HEK293 (cell line): Measurements from ENCODE around the gene WWC1.

ENCODE experiments used
- CTCF ChIA-PET: fragments of 350-600 bp; formaldehyde crosslinking; extraction: SDS; loops from one replicate; lab custom pipeline; 2021; ENCODE audit warnings: antibody characterized with exemption; lab: Yijun Ruan, JAX
- POLR2A ChIA-PET: fragments of 300-600 bp; formaldehyde crosslinking; extraction: SDS; loops from one replicate; lab custom pipeline; 2020; ENCODE audit warnings: antibody characterized with exemption, inconsistent platforms; lab: Yijun Ruan, JAX
- H3K27ac ChIP-seq: fragments of 200-500 bp; sonication (Bioruptor generic); 2 replicates; pipeline ENCODE4 v1.5.1; 2014; ENCODE audit warnings: low read depth, low read length, control low read depth, inconsistent platforms; ENCODE audit errors: extremely low read depth
- H3K36me3 ChIP-seq, 2 experiments: fragments of 200-500 bp in 1 of 2; sonication (Bioruptor generic) in 1 of 2; 1 replicate in 1 of 2; 2 replicates in 1 of 2; pipeline ENCODE4 v1.5.1; 2014 to 2017; ENCODE audit warnings: inconsistent platforms in 2 of 2, low read length in 2 of 2; ENCODE audit not compliant: control insufficient read depth in 2 of 2, insufficient read depth in 1 of 2
- H3K4me1 ChIP-seq: fragments of 200-500 bp; sonication (Bioruptor generic); 2 replicates; pipeline ENCODE4 v1.5.1; 2014; ENCODE audit warnings: mild to moderate bottlenecking, low read length, inconsistent platforms; ENCODE audit not compliant: control insufficient read depth, insufficient read depth
- H3K4me3 ChIP-seq: 2 replicates; pipeline ENCODE4 v1.5.1; 2011; ENCODE audit warnings: low read depth, mild to moderate bottlenecking, control low read depth, low read length, moderate library complexity
- H3K9me3 ChIP-seq: fragments of 200-500 bp; sonication (Bioruptor generic); 2 replicates; pipeline ENCODE4 v1.5.1; 2014; ENCODE audit warnings: low read depth, low read length, inconsistent platforms; ENCODE audit not compliant: control insufficient read depth, insufficient read depth
- ATF2 ChIP-seq: fragments of 450-650 bp; formaldehyde crosslinking; IDR thresholded peaks from 2 replicates; pipeline ENCODE4 v1.5.1; 2016; ENCODE audit warnings: missing biosample characterization, missing genetic modification characterization, low read depth
- EGR2 ChIP-seq: fragments of 450-650 bp; formaldehyde crosslinking; IDR thresholded peaks from 2 replicates; pipeline ENCODE4 v1.5.1; 2016; ENCODE audit warnings: low read depth, missing biosample characterization, missing genetic modification characterization
- FEZF1 ChIP-seq: fragments of 450-650 bp; formaldehyde crosslinking; IDR thresholded peaks from 2 replicates; pipeline ENCODE4 v1.5.1; 2016; ENCODE audit warnings: missing biosample characterization, missing genetic modification characterization
- HOXD13 ChIP-seq: sonication (generic); formaldehyde crosslinking; IDR thresholded peaks from 2 replicates; pipeline ENCODE4 v1.8.0; 2022; ENCODE audit warnings: missing genetic modification reagents, borderline replicate concordance
- SP7 ChIP-seq: fragments of 450-650 bp; formaldehyde crosslinking; IDR thresholded peaks from 2 replicates; pipeline ENCODE4 v1.5.1; 2016; ENCODE audit warnings: missing biosample characterization, missing genetic modification characterization
- YY1 ChIP-seq: fragments of 450-650 bp; formaldehyde crosslinking; IDR thresholded peaks from 2 replicates; pipeline ENCODE4 v1.5.1; 2018; ENCODE audit warnings: missing biosample characterization, missing genetic modification characterization
- ZBTB26 ChIP-seq: fragments of 450-650 bp; formaldehyde crosslinking; optimal IDR thresholded peaks from 2 replicates; pipeline ENCODE3; 2016; ENCODE audit warnings: missing biosample characterization, mild to moderate bottlenecking, missing genetic modification characterization
- ZBTB44 ChIP-seq: fragments of 450-650 bp; IDR thresholded peaks from 2 replicates; pipeline ENCODE4 v1.5.1; 2018; ENCODE audit warnings: missing biosample characterization, mild to moderate bottlenecking, missing genetic modification characterization
- ZFP37 ChIP-seq: fragments of 450-650 bp; formaldehyde crosslinking; IDR thresholded peaks from 2 replicates; pipeline ENCODE4 v1.5.1; 2016; ENCODE audit warnings: missing biosample characterization, missing genetic modification characterization
- ZNF114 ChIP-seq: fragments of 450-650 bp; formaldehyde crosslinking; IDR thresholded peaks from 2 replicates; pipeline ENCODE4 v1.5.0; 2017; ENCODE audit warnings: missing biosample characterization, missing genetic modification characterization
- ZNF121 ChIP-seq: fragments of 450-650 bp; formaldehyde crosslinking; IDR thresholded peaks from 2 replicates; pipeline ENCODE4 v1.5.1; 2016; ENCODE audit warnings: missing biosample characterization, missing genetic modification characterization
- ZNF133 ChIP-seq: fragments of 450-650 bp; formaldehyde crosslinking; IDR thresholded peaks from 2 replicates; pipeline ENCODE4 v1.5.1; 2016; ENCODE audit warnings: missing biosample characterization, missing genetic modification characterization
- ZNF23 ChIP-seq: fragments of 450-650 bp; formaldehyde crosslinking; IDR thresholded peaks from 2 replicates; pipeline ENCODE4 v1.5.1; 2016; ENCODE audit warnings: missing biosample characterization, missing genetic modification characterization, borderline replicate concordance
- ZNF398 ChIP-seq: fragments of 450-650 bp; formaldehyde crosslinking; IDR thresholded peaks from 2 replicates; pipeline ENCODE4 v1.5.1; 2017; ENCODE audit warnings: missing biosample characterization, missing genetic modification characterization
- ZNF473 ChIP-seq: fragments of 450-650 bp; formaldehyde crosslinking; IDR thresholded peaks from 2 replicates; pipeline ENCODE4 v1.5.1; 2017; ENCODE audit warnings: missing biosample characterization, missing genetic modification characterization
- ZNF624 ChIP-seq: fragments of 450-650 bp; formaldehyde crosslinking; IDR thresholded peaks from 2 replicates; pipeline ENCODE4 v1.5.1; 2017; ENCODE audit warnings: missing biosample characterization, missing genetic modification characterization
- ZNF629 ChIP-seq: fragments of 450-650 bp; formaldehyde crosslinking; IDR thresholded peaks from 2 replicates; pipeline ENCODE4 v1.5.1; 2017; ENCODE audit warnings: missing biosample characterization, missing genetic modification characterization
- ZNF776 ChIP-seq: fragments of 450-650 bp; formaldehyde crosslinking; IDR thresholded peaks from 2 replicates; pipeline ENCODE4 v1.5.0; 2017; ENCODE audit warnings: missing biosample characterization, missing genetic modification characterization, borderline replicate concordance

Gene WWC1

GRCh38 chr5:168413062-168413461 is 121.6 kb downstream of the WWC1 start:
- TF ChIP-seq ATF2 (tag by site-specific recombination) (peak; percentile 62), ZNF776 (tag by site-specific recombination) (no peak), ZNF473 (no peak), ZFP37 (tag by site-specific recombination) (no peak), ZNF133 (tag by site-specific recombination) (no peak), EGR2 (no peak)
- TF ChIP-seq, all 188 proteins: peak for 1
- no peaks in the 10 kb centered on the region for H3K4me1 ChIP-seq
- H3K27ac ChIP-seq = no peak overlapping the region
- H3K36me3 ChIP-seq = peaks cover 5 to 44% of the 10 kb centered on the region in 2 experiments; a peak in 2 of 3 replicates
- no peak overlapping the region for H3K4me3 ChIP-seq
- ChIA-PET POLR2A (no interaction called here), CTCF (no interaction called here)
- H3K9me3 ChIP-seq = no peaks in the 10 kb centered on the region

GRCh38 chr5:168413596-168413995 is 122.2 kb downstream of the WWC1 start:
- no peaks in the 10 kb centered on the region for H3K9me3 ChIP-seq
- no peaks in the 10 kb centered on the region for H3K4me1 ChIP-seq
- CTCF ChIA-PET = interaction anchor here (0.7 kb wide), 1 partner anchor 287 kb away, joined by 3 read pairs; no protein-coding TSS in a partner anchor
- no peak overlapping the region for H3K27ac ChIP-seq
- peaks cover 5 to 39% of the 10 kb centered on the region in 2 experiments; a peak in 2 of 3 replicates for H3K36me3 ChIP-seq
- H3K4me3 ChIP-seq = no peak overlapping the region
- POLR2A ChIA-PET = no interaction called here
- TF ChIP-seq ZNF629 (tag by site-specific recombination) (no peak), ZNF624 (tag by site-specific recombination) (no peak)

GRCh38 chr5:168415401-168415800 is 124.0 kb downstream of the WWC1 start:
- H3K9me3 ChIP-seq = no peaks in the 10 kb centered on the region
- ChIA-PET POLR2A (no interaction called here), CTCF (no interaction called here)
- H3K4me1 ChIP-seq = no peaks in the 10 kb centered on the region
- no peak overlapping the region for H3K4me3 ChIP-seq
- H3K36me3 ChIP-seq = peaks cover 5 to 23% of the 10 kb centered on the region in 2 experiments; a peak in 2 of 3 replicates
- TF ChIP-seq ZNF23 (tag by site-specific recombination) (no peak), SP7 (tag by site-specific recombination) (no peak), ZNF629 (tag by site-specific recombination) (no peak), YY1 (no peak), ZBTB26 (tag by site-specific recombination) (no peak), FEZF1 (tag by site-specific recombination) (no peak), ZBTB44 (tag by site-specific recombination) (no peak)
- TF ChIP-seq, all 188 proteins: peak for 0
- H3K27ac ChIP-seq = no peak overlapping the region

- Histone ChIP-seq H3K9me3 (no peaks in the 10 kb centered on the region), H3K36me3 (peaks cover 0 to 23% of the 10 kb centered on the region in 2 experiments; a peak in 2 of 3 replicates), H3K4me3 (no peak overlapping the region), H3K27ac (no peak overlapping the region), H3K4me1 (no peaks in the 10 kb centered on the region)
- ChIA-PET CTCF (no interaction called here), POLR2A (no interaction called here)
- no peak for TF ChIP-seq ZNF121 (tag by site-specific recombination)
- no peak for TF ChIP-seq ZNF398 (tag by site-specific recombination)
- TF ChIP-seq ZNF114 (tag by site-specific recombination) = no peak
- no peak for TF ChIP-seq HOXD13
Measured at GRCh38 chr5:168415971-168416370, 124.5 kb downstream of the WWC1 start.
